Islet of Langerhans (tissue), 1 donor: Measurements from ENCODE around the gene STK32B.
"Not testable (repeated sequence)": the region's sequence is repeated elsewhere in the genome, so short reads cannot be mapped to it uniquely, and the experiment has no call there.

Experiments used
- FAIRE-seq: peaks from one replicate; lab custom pipeline; 2011; peaks lifted over from hg19 to GRCh38; lab: Jason Lieb, UNC

STK32B gene

DNA sequence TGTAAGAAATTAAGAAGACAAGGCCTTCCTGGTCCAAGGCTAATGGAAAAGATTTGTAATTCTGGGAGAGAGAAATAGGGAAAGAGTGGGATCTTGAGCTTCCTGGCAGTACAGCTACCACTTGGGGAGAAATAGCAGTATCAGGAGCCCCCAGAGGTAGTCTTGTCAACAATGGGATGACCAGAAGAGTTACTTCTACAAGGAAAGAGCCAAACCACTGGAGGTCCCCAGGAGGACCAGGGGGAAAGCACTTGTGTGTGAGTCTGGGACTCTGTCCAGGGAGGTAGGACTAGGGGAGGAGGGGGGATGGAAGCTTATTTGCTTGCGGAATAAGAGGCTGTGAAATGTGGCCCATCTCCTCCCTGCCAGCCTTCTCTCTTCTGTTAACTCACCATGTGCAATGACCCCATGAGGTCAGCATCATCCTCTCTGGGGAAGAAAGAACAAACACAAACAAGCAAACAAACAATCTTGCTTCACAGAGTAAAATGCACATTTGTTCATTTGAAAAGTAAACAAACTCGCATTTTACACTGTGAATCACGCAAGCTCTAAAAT, 160.1 kb downstream of the STK32B start:
- FAIRE-seq: no peak

- FAIRE-seq: no peak
These were observed 161.2 kb downstream of the STK32B start for GRCh38 chr4:5212255-5213013.

DNA sequence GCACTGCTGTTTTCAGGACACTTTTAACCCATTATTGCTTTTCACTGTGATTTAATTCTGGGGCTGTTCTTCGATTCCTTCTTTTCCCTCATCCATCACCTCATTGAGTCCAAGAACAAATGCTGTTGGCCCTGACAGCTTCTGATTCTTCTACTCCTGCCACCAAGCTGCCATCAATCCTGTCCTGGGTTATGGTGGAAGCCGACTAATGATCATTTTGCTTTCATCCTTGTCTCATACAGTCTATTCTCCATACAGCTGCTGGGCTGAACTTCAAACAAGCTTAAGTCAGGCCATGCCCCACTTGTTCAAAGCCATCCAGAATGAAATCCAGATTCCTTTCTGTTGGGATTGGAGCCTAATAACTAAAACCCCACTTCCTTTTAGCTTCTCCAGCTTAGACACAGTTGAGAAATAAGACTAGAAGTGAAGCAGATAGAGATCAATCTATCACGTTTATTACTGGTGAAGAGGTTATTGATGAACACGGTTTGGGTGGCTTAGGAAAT, 161.9 kb downstream of the STK32B start:
- no peak for FAIRE-seq

GRCh38 chr4:5215321-5215720, 164.0 kb downstream of the STK32B start:
- no peak for FAIRE-seq

DNA sequence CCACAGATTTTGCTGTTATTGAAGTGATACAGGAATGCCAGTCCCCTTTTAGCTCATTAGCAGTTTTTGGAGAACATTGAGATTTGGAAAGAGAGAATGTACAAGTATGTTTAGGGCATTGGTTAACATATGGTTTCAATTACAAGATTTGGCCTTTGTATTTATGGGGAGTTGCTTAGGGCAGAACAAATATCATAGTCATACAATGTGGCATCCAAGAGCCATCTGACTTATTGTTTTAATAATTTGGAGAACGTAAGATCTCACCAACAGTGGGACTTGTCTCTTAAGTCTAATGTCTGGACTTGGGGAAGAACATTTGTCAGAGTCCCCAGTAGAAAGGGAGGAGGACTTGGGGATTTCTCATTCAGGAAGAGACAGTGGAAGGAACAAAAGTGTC, 166.1 kb downstream of the STK32B start:
- no peak for FAIRE-seq

- no peak for FAIRE-seq
These were observed 167.2 kb downstream of the STK32B start for GRCh38 chr4:5218376-5219069.

DNA sequence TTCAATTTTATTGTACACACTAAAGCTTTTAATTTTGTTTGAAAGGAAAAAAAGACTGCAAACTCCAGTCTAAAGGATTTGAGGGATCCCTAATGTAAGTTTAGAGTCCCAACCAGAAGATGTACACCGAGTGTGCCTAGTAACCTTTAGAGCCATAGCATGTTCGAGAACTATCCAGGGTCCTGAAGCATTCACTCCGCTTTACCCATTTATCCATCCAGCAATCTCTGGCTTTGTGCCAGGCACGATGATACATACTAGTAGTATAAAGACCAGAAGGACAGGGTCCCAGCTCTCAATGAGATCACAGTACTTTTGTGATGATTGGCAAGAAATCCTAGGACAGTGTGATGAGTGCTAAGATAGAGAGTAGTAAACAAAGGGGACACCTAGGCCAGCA, 168.7 kb downstream of the STK32B start:
- FAIRE-seq: no peak

DNA sequence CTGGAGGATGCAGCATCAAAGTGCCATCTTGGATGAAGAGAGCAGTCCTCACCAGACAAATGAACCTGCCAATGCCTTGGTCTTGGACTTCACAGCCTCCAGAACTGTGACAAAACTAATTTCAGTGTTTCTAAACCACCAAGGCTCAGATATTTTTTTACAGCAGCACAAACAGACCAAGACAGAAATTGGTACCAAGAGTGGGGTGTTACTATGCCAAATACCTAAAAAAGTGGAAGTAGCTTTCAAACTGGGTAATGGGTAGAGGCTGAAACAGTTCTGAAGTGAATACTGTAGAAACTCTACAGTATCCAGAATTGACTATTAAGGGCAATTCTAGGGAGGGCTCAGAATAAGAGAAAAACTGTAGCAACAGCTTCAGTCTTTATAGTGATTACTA, 170.8 kb downstream of the STK32B start:
- FAIRE-seq: no peak

GRCh38 chr4:5222951-5223350, 171.7 kb downstream of the STK32B start:
- FAIRE-seq: no peak

- FAIRE-seq: no peak
These were observed 173.1 kb downstream of the STK32B start for GRCh38 chr4:5224340-5224739.

- no peak for FAIRE-seq
These were observed 181.3 kb downstream of the STK32B start for GRCh38 chr4:5232549-5232948.

GRCh38 chr4:5237086-5237660, 185.9 kb downstream of the STK32B start:
- FAIRE-seq: no peak

DNA sequence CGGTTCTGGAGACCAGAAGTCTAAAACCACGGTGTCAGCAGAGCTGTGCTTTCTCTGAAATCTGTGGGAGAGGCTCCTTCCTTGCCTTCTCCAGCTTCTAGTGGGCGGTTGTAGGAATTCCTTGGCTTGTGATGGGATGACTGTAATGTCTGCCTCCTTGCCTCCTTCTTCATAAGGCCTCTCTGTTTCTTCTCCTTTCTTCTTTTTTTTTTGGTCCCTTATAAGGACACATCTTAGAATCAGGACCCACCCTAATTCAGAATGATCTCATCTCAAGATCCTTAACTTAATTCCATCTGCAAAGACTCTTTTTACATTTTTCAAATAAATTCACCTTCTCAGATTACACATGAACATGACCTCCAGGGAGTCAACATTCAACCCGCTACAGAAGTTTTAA, 186.9 kb downstream of the STK32B start:
- no peak for FAIRE-seq

- not testable (repeated sequence) for FAIRE-seq
These were observed 195.8 kb downstream of the STK32B start for GRCh38 chr4:5247061-5247460.

- no peak for FAIRE-seq
These were observed 196.5 kb downstream of the STK32B start for GRCh38 chr4:5247735-5248134.

DNA sequence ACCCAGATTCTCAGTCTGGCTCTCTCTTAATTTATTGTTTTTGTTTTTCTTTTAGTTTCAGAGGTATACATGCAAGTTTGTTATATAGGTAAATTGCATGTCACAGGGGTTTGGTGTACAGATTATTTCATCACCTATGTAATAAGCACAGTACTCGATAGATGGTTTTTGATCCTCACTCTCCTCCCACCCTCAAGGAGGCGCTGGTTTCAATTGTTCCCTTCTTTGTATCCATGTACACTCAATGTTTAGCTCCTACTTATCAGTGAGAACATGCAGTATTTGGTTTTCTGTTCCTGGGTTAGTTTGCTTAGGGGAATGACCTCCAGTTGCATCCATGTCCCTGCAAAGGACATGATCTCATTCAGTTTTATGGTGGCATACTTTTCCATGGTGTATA, 198.4 kb downstream of the STK32B start:
- no peak for FAIRE-seq

GRCh38 chr4:5250536-5250935, 199.3 kb downstream of the STK32B start:
- not testable (repeated sequence) for FAIRE-seq

- no peak for FAIRE-seq
These were observed 205.1 kb downstream of the STK32B start for GRCh38 chr4:5256421-5256820.

DNA sequence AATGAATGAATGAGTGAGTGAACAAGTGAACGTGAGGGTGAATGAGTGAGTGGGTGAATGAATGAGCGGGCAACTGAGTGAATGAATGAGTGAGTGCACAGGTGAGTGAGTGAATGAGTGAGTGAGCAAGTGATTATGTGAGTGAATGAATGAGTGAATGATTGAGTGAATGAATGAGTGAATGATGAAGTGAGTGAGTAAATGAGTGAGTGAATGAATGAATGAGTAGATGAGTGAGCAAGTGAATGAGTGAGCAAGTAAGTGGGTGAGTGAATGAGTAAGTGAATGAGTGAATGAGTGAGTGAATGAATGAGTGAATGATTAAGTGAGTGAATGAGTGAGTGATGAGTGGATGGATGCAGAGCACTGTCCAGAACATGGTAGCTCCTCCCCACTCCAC, 205.8 kb downstream of the STK32B start:
- FAIRE-seq: no peak

- FAIRE-seq: no peak
These were observed 208.2 kb downstream of the STK32B start for GRCh38 chr4:5259471-5259870.

DNA sequence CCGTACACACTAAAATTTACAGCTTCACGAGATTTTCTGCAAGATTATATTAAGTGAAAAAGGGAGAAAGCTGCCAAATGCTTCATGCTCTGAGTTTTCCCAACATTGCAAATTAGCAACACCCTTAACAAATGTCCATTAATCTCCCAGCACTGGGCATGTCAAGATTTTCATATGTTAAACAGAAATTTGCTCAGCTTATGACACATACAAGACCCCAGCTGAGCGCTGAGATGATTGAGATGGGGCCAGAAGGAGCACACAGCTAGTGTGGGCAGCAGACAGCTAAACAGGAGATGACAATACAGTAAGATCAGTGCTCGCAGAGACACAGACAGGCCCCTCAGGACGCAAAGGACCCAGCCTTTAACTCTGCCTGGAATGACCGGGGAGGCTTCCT, 208.8 kb downstream of the STK32B start:
- FAIRE-seq: no peak

DNA sequence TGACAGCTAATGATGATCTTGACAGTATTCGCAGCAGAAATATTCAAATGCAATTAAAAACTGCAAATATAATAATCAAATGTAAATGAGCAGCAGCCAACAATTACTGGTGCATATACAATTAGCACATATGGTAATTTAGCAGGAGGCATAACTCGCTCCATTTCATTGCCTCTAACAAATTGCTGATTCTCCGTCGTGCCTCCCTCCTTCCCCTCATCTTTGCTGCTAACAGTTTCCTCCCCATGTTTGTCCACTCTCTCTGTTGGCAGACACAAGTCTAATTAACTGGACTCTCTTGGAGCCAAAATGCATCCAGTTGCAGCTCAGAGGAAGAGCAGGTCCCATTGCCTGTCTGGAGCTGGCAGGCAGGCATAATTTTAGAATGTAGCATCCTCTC, 210.6 kb downstream of the STK32B start:
- FAIRE-seq: no peak

- no peak for FAIRE-seq
These were observed 215.7 kb downstream of the STK32B start for GRCh38 chr4:5266991-5267390.
